Endothelial cell of umbilical vein (primary cell): ENCODE results near the gene TMEM129. TPM values are rescaled to one million over a fixed set of nuclear protein-coding genes. Genes with fewer than 3 reads are reported as not detected.

Experiments
- BruUV-seq: library from RNA; stranded (reverse); fragments of 400-500 nt; replicated peaks from 2 replicates; lab custom pipeline; 2021; lab: Mats Ljungman, UMichigan
- CTCF ChIA-PET: fragments of 300-600, 350-600 bp; sonication (Branson Sonifier 250); formaldehyde crosslinking; loops from one replicate; lab custom pipeline; 2021; ENCODE audit warnings: antibody characterized with exemption, inconsistent platforms; lab: Charles Lee
- POLR2A ChIA-PET: fragments of 300-600, 350-600 bp; sonication (Branson Sonifier 250); formaldehyde crosslinking; loops from one replicate; lab custom pipeline; 2021; ENCODE audit warnings: antibody characterized with exemption, inconsistent platforms; lab: Charles Lee
- DNase-seq: peaks from one replicate; pipeline ENCODE4 v3.0.0-alpha.2; 2011; ENCODE audit warnings: low read depth, low spot score
- FAIRE-seq: peaks from 2 replicates; lab custom pipeline; 2011; peaks lifted over from hg19 to GRCh38; lab: Jason Lieb, UNC
- H2AFZ ChIP-seq: 2 replicates; pipeline ENCODE4 v1.6.0; 2012; ENCODE audit warnings: low read depth, low read length, control low read depth, inconsistent platforms
- H3K27ac ChIP-seq: 2 replicates; pipeline ENCODE4 v1.5.1; 2011; ENCODE audit warnings: low read depth, mild to moderate bottlenecking, control low read depth, low read length, moderate library complexity; ENCODE audit not compliant: insufficient read depth
- H3K27me3 ChIP-seq, 2 experiments: 2 replicates each; pipeline versions ENCODE4 v1.6.0 to v1.6.1; 2011; ENCODE audit warnings: low read length in 2 of 2, mixed read lengths in 1 of 2; ENCODE audit not compliant: control insufficient read depth in 2 of 2, insufficient read depth in 2 of 2
- H3K36me3 ChIP-seq, 2 experiments: 2 replicates in 1 of 2; 3 replicates in 1 of 2; pipeline ENCODE4 v1.5.1; 2011; ENCODE audit warnings: low read length in 2 of 2, mild to moderate bottlenecking in 1 of 2, moderate library complexity in 1 of 2; ENCODE audit not compliant: control insufficient read depth in 2 of 2, insufficient read depth in 2 of 2; ENCODE audit errors: extremely low read depth in 1 of 2
- H3K4me1 ChIP-seq: 3 replicates; pipeline ENCODE4 v1.5.1; 2011; ENCODE audit warnings: mild to moderate bottlenecking, low read length; ENCODE audit not compliant: control insufficient read depth, insufficient read depth; ENCODE audit errors: extremely low read depth
- H3K4me2 ChIP-seq: 2 replicates; pipeline ENCODE4 v1.6.1; 2011; ENCODE audit warnings: low read length, control low read depth, mixed read lengths; ENCODE audit not compliant: insufficient read depth
- H3K4me3 ChIP-seq, 3 experiments: fragments of 200-600 bp in 1 of 3; sonication (generic), shearing (Covaris generic) in 1 of 3; replicated peaks in 1 of 3; 2 replicates each; pipeline ENCODE4 v1.5.1; 2011 to 2016; ENCODE audit warnings: control low read depth in 3 of 3, low read length in 3 of 3, mild to moderate bottlenecking in 2 of 3, inconsistent platforms in 1 of 3, low read depth in 1 of 3, moderate library complexity in 1 of 3; ENCODE audit not compliant: insufficient read depth in 1 of 3
- H3K79me2 ChIP-seq: 2 replicates; pipeline ENCODE4 v1.6.0; 2012; ENCODE audit warnings: low read length, inconsistent platforms; ENCODE audit not compliant: control insufficient read depth, insufficient read depth
- H3K9ac ChIP-seq: replicated peaks from 2 replicates; pipeline ENCODE3; 2011; ENCODE audit warnings: low read length, control low read depth; ENCODE audit not compliant: insufficient read depth; ENCODE audit errors: extremely low read depth
- H3K9me1 ChIP-seq: replicated peaks from 3 replicates; pipeline ENCODE4 v1.6.0; 2011; ENCODE audit warnings: mild to moderate bottlenecking, low read length; ENCODE audit not compliant: control insufficient read depth, insufficient read depth; ENCODE audit errors: extremely low read depth
- H3K9me3 ChIP-seq: replicated peaks from 2 replicates; pipeline ENCODE4 v1.5.1; 2012; ENCODE audit warnings: low read length, inconsistent platforms; ENCODE audit not compliant: control insufficient read depth, insufficient read depth
- H4K20me1 ChIP-seq: replicated peaks from 2 replicates; pipeline ENCODE3; 2011; ENCODE audit warnings: mild to moderate bottlenecking, low read length; ENCODE audit not compliant: control insufficient read depth, insufficient read depth; ENCODE audit errors: extremely low read depth
- EZH2 ChIP-seq: IDR thresholded peaks from 2 replicates; pipeline ENCODE4 v1.6.1; 2012; ENCODE audit warnings: borderline replicate concordance, low read depth, mild to moderate bottlenecking, moderate library complexity, low read length, inconsistent platforms; ENCODE audit not compliant: severe bottlenecking
- GATA2 ChIP-seq: IDR thresholded peaks from 2 replicates; pipeline ENCODE4 v1.7.0; 2011; ENCODE audit warnings: low read depth, mild to moderate bottlenecking, moderate library complexity, mixed read lengths, low read length; ENCODE audit not compliant: insufficient read length, insufficient read depth
- MYC ChIP-seq: IDR thresholded peaks from one replicate; pipeline ENCODE4 v1.6.1; 2011; ENCODE audit warnings: mild to moderate bottlenecking, low read depth, low read length
- dilution Hi-C: fragments of 300-500 bp; cut with MboI; formaldehyde crosslinking; loops from one replicate; pipeline ENCODE4 v1.15.0; 2019; ENCODE audit warnings: low sequenced_read_pairs; ENCODE audit not compliant: extremely low pct_ligation_motif_present
- intact Hi-C: fragments of 100-400 bp; cut with micrococcal nuclease; formaldehyde crosslinking; loops from one replicate; pipeline ENCODE4 v1.10.0; 2022
- polyA plus RNA-seq, 4 experiments: library from polyadenylated mRNA; depleted of rRNA in 3 of 4; stranded (reverse) in 3 of 4; unstranded in 1 of 4; fragments of >200 nt; gene quantifications; 2 replicates each; pipeline versions ENCODE4 v1.2.1 to v1.2.3, GENCODE V29; 2011 to 2012; ENCODE audit warnings: missing spikeins in 1 of 4
- total RNA-seq: library from RNA; stranded (reverse); gene quantifications from 2 replicates; pipeline ENCODE4 v1.2.3, GENCODE V29; 2021
- TF ChIP-seq, protein P1 (sequence below), 2 donors: IDR thresholded peaks; 1 replicate in 1 of 2; 2 replicates in 1 of 2; pipeline ENCODE4 v1.5.1; 2011; ENCODE audit warnings: low read length in 2 of 2, mild to moderate bottlenecking in 2 of 2, moderate library complexity in 2 of 2, control low read depth in 1 of 2, inconsistent platforms in 1 of 2, low read depth in 1 of 2; ENCODE audit not compliant: insufficient read depth in 1 of 2; ENCODE audit errors: extremely low read depth in 1 of 2

The TMEM129 gene
- total and polyA plus RNA-seq, 2 donors (not counting 3 experiments of a cell fraction or from before 2014, with no cell fraction given), result 23.2 to 33.2 TPM

DNA sequence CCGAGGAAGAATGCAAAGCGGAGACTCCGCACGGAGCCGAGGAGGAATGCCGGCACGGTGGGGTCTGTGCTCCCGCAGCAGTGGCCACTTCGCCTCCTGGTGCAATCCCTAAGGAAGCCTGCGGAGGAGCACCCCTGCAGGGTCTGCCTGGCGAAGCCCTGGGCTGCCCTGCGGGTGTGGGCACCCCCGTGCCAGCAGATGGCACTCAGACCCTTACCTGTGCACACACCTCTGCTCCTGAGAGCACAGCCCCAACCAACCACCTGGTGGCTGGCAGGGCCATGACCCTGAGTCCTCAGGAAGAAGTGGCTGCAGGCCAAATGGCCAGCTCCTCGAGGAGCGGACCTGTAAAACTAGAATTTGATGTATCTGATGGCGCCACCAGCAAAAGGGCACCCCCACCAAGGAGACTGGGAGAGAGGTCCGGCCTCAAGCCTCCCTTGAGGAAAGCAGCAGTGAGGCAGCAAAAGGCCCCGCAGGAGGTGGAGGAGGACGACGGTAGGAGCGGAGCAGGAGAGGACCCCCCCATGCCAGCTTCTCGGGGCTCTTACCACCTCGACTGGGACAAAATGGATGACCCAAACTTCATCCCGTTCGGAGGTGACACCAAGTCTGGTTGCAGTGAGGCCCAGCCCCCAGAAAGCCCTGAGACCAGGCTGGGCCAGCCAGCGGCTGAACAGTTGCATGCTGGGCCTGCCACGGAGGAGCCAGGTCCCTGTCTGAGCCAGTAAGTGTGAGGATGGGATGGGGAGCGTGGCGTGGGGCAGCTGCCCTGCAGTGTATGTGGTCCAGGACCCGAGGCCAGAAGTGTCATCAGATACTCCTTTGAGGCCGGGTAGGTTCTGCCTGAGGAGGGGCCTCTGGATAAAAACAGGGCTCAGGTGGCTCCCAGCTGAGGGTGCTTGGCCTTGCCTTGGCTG lies 7.2 kb upstream of the TMEM129 start:
- H3K9me3 ChIP-seq, result no peaks in the 10 kb centered on the region
- peak overlapping the region; percentile 70 for H3K27ac ChIP-seq
- FAIRE-seq, result no peak
- H3K79me2 ChIP-seq, result peaks cover 74% of the 10 kb centered on the region
- intact Hi-C loops, result no loop called here
- dilution Hi-C loops, result no loop called here
- no peaks in the 10 kb centered on the region for H4K20me1 ChIP-seq
- TF ChIP-seq, protein P1, sequence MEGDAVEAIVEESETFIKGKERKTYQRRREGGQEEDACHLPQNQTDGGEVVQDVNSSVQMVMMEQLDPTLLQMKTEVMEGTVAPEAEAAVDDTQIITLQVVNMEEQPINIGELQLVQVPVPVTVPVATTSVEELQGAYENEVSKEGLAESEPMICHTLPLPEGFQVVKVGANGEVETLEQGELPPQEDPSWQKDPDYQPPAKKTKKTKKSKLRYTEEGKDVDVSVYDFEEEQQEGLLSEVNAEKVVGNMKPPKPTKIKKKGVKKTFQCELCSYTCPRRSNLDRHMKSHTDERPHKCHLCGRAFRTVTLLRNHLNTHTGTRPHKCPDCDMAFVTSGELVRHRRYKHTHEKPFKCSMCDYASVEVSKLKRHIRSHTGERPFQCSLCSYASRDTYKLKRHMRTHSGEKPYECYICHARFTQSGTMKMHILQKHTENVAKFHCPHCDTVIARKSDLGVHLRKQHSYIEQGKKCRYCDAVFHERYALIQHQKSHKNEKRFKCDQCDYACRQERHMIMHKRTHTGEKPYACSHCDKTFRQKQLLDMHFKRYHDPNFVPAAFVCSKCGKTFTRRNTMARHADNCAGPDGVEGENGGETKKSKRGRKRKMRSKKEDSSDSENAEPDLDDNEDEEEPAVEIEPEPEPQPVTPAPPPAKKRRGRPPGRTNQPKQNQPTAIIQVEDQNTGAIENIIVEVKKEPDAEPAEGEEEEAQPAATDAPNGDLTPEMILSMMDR (IDR thresholded peaks at IDR 0.05; ENCODE audit: extremely low read depth in 1 of 2, insufficient read depth in 1 of 2, low read depth in 1 of 2, low read length in 2 of 2), result peak in 1 of 2 donors; percentile 28
- TF ChIP-seq EZH2 (no peak), MYC (no peak), GATA2 (no peak)
- peaks cover 35% of the 10 kb centered on the region for H3K4me1 ChIP-seq
- peak overlapping the region; percentile 18 for H3K9ac ChIP-seq
- peaks cover 12 to 16% of the 10 kb centered on the region in 2 experiments for H3K36me3 ChIP-seq
- POLR2A ChIA-PET, result interaction anchor here (1.1 kb wide), 1 partner anchor 16 kb away, joined by 4 read pairs; the partner anchor contains the start of gene SLBP
- H3K9me1 ChIP-seq, result no peaks in the 10 kb centered on the region
- no peak overlapping the region for H3K4me3 ChIP-seq
- CTCF ChIA-PET, result interaction anchor here (0.8 to 12.0 kb wide), 5 partner anchors 17 to 82 kb away, joined by 3 to 347 read pairs (median 5); no protein-coding TSS in a partner anchor
- BruUV-seq, result no TSS peak
- no peak for DNase-seq
- H3K27me3 ChIP-seq, result no peaks in the 10 kb centered on the region
- H3K4me2 ChIP-seq, result peak overlapping the region; percentile 47
- H2AFZ ChIP-seq, result no peak overlapping the region
